Inferior parietal cortex (tissue), 1 donor: Measurements from ENCODE around the gene OR8U1.
"Not testable (repeated sequence)": the region's sequence is repeated elsewhere in the genome, so short reads cannot be mapped to it uniquely, and the experiment has no call there.

Source experiments
- DNase-seq: peaks from one replicate; pipeline ENCODE4 v3.0.0-alpha.2; 2016; ENCODE audit errors: extremely low spot score

Gene OR8U1

DNA sequence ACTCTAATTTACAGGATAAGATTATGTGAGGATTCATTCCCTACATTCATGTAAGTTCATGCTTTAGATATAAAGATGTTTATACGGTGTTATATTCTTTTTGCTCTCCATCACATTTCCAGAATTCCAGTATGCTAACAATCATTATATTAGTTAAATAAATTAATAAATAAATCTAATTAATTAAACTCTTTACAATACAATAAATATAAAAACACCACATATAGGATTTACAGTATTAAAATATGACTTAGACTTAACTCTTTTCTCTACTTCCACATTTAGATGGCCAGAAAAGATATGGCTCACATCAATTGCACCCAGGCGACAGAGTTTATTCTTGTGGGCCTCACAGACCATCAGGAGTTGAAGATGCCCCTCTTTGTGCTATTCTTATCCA, at the start of gene OR8U1:
TSS of gene OR8U1 (plus strand) at position 301 of the 400 bp plus-strand sequence. CDS start at position 301, 0 bp downstream.
- DNase-seq, result no peak

- DNase-seq, result no peak
Measured at GRCh38 chr11:56331861-56332491, 43.4 kb upstream of the OR8U1 start.

- no peak for DNase-seq
Measured at GRCh38 chr11:56333156-56333555, 42.3 kb upstream of the OR8U1 start.

DNA sequence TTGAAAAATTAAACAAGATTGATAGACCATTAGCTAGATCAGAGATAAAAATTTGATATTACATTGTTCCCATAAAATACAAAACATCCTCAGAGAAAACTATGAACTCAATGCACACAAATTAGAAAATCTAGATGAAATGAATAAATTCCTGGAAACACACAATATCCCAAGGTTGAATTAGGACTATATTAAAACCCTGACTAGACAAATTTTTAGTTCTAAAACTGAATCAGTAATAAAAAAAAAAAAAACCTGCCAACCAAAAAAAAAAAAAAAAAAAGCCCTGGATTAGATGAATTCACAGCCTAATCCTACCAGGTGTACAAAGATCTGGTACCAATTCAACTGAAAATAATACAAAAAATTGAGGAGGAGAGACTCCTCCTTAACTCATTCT, 35.1 kb upstream of the OR8U1 start:
- no peak for DNase-seq

GRCh38 chr11:56345739-56346138, 29.7 kb upstream of the OR8U1 start, which contains the start of gene OR8K1:
OR8K1 (plus strand) TSS chr11:56346039; CDS start chr11:56346039, 0 bp downstream.
- DNase-seq, result no peak

DNA sequence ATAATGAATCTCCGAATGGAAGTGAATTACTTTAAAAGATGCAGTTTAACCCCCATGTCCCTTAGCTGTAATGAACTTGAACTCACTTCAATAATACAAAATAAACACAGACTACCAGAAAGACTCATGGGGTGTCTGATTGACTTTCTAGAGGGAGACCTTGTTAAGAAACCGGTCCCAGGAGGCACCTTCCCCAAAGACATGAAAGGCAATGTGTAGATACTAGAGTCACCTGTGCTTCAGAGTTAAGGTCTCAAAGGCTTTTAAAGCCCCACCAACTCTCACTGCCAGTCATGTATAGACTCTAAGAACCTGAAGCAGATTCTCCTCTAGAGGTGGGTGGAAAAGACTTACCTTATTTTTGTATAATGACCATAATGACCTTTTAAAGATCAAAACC, 21.4 kb upstream of the OR8U1 start, which contains the start of gene OR8J1:
TSS of gene OR8J1 (plus strand) at position 301 of the 400 bp plus-strand sequence. CDS start 5,956 bp downstream, outside the sequence.
- DNase-seq, result no peak

DNA sequence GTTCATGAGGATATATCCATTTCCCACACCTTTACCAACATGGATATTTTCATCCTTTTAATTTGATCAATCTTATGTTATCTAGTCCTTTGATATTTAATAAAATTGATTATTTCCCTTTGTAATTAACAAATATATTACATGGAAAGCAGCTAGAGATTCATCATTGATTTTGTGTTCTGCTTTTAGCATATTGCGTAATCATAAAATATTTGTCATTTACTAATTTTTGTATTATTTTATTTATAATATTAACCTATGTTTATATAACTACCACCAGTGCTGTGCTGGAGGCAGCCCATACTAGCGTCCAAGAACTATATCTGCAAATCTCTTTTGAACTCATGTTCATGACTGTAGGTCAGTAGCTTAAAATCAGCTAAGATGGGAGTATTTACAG, 4.7 kb downstream of the OR8U1 start:
- no peak for DNase-seq

GRCh38 chr11:56394381-56394780, 19.0 kb downstream of the OR8U1 start:
- no peak for DNase-seq

GRCh38 chr11:56396047-56396446, 20.6 kb downstream of the OR8U1 start:
- no peak for DNase-seq

DNA sequence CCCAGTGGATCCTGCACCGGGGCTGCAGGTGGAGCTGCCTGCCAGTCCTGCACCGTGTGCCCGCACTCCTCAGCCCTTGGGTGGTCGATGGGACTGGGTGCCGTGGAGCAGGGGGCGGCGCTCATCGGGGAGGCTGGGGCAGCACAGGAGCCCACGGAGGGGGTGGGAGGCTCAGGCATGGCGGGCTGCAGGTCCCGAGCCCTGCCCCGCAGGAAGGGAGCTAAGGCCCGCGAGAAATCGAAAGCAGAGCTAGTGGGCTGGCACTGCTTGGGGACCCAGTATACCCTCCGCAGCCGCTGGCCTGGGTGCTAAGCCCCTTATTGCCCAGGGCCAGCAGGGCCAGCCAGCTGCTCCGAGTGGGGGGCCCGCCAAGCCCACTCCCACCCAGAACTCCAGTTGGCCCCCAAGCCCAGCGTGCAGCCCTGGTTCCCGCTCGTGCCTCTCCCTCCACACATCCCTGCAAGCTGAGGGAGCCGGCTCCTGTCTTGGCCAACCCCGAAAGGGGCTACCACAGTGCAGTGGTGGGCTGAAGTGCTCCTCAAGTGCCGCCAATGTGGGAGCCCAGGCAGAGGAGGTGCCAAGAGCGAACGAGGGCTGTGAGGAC, 26.5 kb downstream of the OR8U1 start:
- not testable (repeated sequence) for DNase-seq

GRCh38 chr11:56404393-56404792, 29.0 kb downstream of the OR8U1 start:
- no peak for DNase-seq

DNA sequence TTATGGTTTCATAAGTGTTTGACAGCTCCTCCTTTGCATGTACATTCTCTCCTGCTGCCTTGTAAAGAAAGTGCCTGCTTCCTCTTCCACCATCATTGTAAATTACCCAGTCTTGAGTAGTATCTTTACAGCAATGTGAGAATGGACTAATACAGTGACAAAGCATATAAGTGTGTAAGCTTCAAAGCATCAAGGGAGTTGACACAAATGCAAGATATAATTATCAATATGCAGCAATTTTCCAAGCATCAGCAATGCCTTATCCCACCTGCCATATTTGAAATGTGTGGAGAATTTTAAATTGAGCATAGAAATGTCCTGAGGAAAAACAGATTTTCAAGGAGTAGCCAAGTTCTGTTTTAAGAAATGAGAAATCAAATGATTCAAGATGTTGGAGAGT, 35.4 kb downstream of the OR8U1 start:
- no peak for DNase-seq

- no peak for DNase-seq
Measured at GRCh38 chr11:56412396-56412795, 37.0 kb downstream of the OR8U1 start, which contains the start of gene OR5AL1. OR5AL1 (plus strand) TSS chr11:56412696.
